GM12875 (cell line): ENCODE results near the gene DLK2.

Experiments used
- H3K4me3 ChIP-seq: one replicate; pipeline ENCODE4 v1.5.1; 2011; ENCODE audit warnings: low read depth, low read length, control low read depth
- TF ChIP-seq, protein P1 (sequence below): IDR thresholded peaks from 2 replicates; pipeline ENCODE4 v1.5.1; 2011; ENCODE audit warnings: low read depth, mild to moderate bottlenecking, control low read depth, inconsistent platforms, low read length, moderate library complexity, borderline replicate concordance; ENCODE audit not compliant: insufficient read depth

DLK2 gene

GRCh38 chr6:43434943-43435342, 20.4 kb downstream of the DLK2 start:
- TF ChIP-seq, protein P1, sequence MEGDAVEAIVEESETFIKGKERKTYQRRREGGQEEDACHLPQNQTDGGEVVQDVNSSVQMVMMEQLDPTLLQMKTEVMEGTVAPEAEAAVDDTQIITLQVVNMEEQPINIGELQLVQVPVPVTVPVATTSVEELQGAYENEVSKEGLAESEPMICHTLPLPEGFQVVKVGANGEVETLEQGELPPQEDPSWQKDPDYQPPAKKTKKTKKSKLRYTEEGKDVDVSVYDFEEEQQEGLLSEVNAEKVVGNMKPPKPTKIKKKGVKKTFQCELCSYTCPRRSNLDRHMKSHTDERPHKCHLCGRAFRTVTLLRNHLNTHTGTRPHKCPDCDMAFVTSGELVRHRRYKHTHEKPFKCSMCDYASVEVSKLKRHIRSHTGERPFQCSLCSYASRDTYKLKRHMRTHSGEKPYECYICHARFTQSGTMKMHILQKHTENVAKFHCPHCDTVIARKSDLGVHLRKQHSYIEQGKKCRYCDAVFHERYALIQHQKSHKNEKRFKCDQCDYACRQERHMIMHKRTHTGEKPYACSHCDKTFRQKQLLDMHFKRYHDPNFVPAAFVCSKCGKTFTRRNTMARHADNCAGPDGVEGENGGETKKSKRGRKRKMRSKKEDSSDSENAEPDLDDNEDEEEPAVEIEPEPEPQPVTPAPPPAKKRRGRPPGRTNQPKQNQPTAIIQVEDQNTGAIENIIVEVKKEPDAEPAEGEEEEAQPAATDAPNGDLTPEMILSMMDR, result no peak
- H3K4me3 ChIP-seq, result no peak overlapping the region

DNA sequence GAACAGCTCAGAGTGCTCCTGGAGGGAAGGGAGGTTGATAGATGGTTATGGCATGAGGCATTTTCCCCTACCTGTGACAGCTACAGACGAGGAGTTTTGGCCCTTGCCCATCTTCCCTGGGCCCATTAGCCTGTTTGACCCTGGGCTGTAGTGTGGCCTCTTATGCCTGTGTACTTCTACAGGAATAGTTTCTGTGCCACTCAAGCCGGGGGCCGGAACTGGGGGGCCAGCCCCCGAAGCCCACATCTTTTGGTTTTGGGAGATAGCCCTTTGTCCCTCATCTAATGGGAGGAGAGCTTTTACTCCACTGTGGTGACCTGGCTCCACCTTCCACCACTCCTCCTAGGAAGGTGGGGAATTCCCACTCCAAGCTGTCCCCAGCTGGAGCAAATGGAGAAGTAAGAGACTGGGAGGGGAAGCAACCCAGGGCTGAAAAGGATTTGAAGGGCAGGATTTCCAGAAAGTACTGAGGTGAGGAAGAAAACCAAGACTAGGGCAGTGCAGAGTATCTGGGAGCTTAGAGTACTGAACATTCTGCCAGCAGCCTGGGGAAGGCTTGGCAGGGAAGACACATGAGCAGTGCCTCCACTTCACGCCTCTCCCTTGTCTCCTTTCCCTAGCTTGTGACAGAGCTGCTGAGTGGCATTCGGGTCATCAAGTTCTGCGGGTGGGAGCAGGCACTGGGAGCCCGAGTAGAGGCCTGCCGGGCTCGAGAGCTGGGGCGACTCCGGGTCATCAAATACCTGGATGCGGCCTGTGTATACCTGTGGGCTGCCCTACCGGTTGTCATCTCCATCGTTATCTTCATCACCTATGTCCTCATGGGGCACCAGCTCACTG, 21.1 kb downstream of the DLK2 start:
- TF ChIP-seq, protein P1, result no peak
- H3K4me3 ChIP-seq, result no peak overlapping the region

DNA sequence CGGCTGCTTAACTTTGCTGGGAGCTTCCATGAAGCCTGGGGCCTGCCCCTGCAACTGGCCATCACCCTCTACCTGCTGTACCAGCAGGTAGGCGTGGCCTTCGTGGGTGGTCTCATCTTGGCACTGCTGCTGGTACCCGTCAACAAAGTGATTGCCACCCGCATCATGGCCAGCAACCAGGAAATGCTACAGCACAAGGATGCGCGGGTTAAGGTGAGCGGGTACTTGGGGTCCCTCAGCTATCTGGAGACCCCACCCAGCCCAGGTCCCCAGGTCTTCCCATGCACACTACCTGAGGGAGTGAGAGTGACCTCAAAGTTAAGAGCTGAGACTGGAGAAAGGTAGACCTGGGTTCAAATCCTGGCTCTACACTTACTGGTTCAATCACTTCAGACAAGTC, 22.2 kb downstream of the DLK2 start:
- TF ChIP-seq, protein P1, result no peak
- H3K4me3 ChIP-seq, result no peak overlapping the region

GRCh38 chr6:43432009-43432945, 23.1 kb downstream of the DLK2 start:
- no peak overlapping the region for H3K4me3 ChIP-seq
- TF ChIP-seq, protein P1, result no peak

DNA sequence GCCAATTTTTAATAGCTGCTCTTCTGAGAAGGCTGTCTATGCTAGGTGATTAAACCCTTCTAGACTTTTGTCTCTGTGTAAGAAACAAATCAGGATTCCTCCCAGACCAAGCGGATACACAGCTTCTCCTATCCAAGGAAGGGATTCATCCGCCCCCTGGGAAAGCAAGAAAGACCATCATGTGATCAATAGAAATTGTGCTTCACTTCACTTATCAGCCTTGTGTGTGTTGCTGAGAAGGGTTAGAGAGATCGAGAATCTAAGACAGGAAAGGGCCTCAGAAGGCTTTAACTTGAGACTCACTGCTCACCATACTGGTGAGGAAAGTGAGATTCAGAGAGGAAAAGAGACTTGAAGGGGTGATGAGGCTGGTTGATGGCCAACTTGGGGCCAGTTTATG, 26.5 kb downstream of the DLK2 start:
- H3K4me3 ChIP-seq, result peak overlapping the region; percentile 63
- TF ChIP-seq, protein P1, result no peak

DNA sequence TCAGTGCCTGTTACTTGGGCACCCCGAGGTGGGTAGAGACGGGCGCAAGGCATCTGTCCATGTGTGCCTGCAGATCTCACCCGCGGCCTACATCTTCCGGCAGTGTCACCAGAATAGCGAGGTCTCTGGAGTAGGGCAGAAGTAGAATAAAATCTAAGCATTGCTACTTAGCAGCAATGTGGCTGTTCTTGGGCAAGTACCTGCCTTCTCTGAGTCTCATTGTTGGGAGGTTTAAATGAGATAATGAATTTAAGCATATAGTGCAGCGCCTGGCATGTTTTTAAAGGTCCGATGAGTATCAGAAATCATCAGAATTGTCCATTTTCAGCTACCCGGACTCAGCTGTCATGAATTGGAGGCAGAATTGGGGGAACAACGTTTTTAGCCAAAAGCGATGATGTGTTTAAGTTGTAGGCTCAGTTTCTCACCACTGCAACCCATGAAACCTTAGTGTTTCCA, 27.2 kb downstream of the DLK2 start:
- TF ChIP-seq, protein P1, result no peak
- H3K4me3 ChIP-seq, result peak overlapping the region; percentile 63
